Measurements from ENCODE around the gene ME2.
"Not testable (repeated sequence)": the region's sequence is repeated elsewhere in the genome, so short reads cannot be mapped to it uniquely, and the experiment has no call there.

Gene ME2

DNA sequence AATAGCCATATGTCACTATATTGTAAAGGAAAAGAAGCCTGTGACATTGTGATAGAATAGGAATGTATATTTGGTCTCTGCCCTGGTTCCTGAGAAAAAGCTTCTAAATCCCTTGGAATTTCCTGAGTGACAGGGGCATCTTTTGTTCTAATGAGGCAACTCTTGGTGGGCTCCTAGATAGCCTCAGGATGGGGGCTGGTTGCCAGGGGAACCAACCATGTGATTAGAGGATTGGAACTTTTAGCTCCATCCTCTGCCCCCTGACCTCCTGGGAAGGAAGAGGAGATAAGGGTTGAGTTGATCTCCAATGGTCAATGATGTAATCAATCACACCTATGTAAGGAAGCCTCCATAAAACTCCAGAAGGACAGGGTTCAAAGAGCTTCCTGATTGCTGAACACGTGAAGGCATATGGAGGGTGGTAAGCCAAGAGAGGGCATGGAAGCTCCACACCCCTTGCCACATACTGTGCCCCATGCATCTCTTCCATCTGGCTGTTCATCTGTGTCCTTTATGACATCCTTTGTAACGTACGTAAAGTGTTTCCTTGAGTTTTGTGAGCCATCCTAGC, 2.9 kb upstream of the ME2 start:
- peaks cover 40 to 43% of the 10 kb centered on the region in 2 experiments for H3K4me1 ChIP-seq (ENCODE audit: control insufficient read depth in 1 of 2, insufficient read depth in 1 of 2, low read depth in 1 of 2, low read length in 1 of 2)

DNA sequence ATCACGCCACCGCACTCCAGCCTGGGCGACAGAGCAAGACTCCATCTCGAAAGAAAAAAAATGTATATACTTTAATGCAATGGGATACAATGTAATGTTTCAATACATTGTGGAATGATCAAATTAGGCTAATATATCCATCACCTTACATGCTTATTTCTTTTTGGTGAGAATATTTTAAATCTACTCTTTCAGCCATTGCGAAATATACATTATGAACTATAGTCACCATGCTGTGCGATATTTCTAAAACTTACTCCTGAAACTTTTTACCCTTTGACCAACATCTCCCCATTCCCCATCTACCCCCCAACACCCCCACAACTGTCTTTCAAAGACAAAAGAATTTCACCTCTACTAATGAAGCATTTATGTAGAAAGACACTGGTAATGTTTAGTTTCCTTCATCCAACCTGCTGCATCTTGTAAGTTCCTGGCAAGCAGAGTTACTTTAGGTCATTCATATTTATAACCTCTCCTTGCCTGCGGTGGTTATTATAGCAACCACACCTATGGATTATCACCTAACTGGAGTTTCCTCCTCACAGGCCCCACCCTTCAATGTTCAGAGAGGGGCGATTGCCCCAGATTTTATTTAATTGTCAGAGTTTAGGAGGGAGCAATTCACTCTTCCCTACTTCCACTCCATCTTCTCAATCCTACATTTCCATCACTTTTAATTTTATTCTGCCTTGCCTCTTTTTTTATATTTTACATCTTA, 1.2 kb upstream of the ME2 start:
- Histone ChIP-seq H3K36me3 (no peaks in the 10 kb centered on the region), H3K9me3 (no peaks in the 10 kb centered on the region), H3K4me3 (ENCODE audit: low read depth in 1 of 2, low read length in 1 of 2) (peak overlapping the region; percentile 73 to 90), H3K4me1 (ENCODE audit: control insufficient read depth in 1 of 2, insufficient read depth in 1 of 2, low read depth in 1 of 2, low read length in 1 of 2) (peaks cover 50 to 59% of the 10 kb centered on the region in 2 experiments), H3K27me3 (no peaks in the 10 kb centered on the region), H3K27ac (peak overlapping the region; percentile 92)
- TF ChIP-seq, protein P1, sequence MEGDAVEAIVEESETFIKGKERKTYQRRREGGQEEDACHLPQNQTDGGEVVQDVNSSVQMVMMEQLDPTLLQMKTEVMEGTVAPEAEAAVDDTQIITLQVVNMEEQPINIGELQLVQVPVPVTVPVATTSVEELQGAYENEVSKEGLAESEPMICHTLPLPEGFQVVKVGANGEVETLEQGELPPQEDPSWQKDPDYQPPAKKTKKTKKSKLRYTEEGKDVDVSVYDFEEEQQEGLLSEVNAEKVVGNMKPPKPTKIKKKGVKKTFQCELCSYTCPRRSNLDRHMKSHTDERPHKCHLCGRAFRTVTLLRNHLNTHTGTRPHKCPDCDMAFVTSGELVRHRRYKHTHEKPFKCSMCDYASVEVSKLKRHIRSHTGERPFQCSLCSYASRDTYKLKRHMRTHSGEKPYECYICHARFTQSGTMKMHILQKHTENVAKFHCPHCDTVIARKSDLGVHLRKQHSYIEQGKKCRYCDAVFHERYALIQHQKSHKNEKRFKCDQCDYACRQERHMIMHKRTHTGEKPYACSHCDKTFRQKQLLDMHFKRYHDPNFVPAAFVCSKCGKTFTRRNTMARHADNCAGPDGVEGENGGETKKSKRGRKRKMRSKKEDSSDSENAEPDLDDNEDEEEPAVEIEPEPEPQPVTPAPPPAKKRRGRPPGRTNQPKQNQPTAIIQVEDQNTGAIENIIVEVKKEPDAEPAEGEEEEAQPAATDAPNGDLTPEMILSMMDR (IDR thresholded peaks at IDR 0.05): no peak

More for the DNA sequence above, 2.9 kb upstream of the ME2 start:
- no peak overlapping the region for H3K4me3 ChIP-seq (ENCODE audit: low read depth in 1 of 2, low read length in 1 of 2)
- TF ChIP-seq, protein P1 (IDR thresholded peaks at IDR 0.05): no peak
- H3K27me3 ChIP-seq: no peaks in the 10 kb centered on the region
- peak overlapping the region; percentile 92 for H3K27ac ChIP-seq
- H3K36me3 ChIP-seq: no peaks in the 10 kb centered on the region
- no peaks in the 10 kb centered on the region for H3K9me3 ChIP-seq

- no peaks in the 10 kb centered on the region for H3K36me3 ChIP-seq
- H3K27ac ChIP-seq: peak overlapping the region; percentile 92
- H3K27me3 ChIP-seq: no peaks in the 10 kb centered on the region
- peak overlapping the region; percentile 73 to 90 for H3K4me3 ChIP-seq (ENCODE audit: low read depth in 1 of 2, low read length in 1 of 2)
- TF ChIP-seq, protein P1 (IDR thresholded peaks at IDR 0.05): no peak
- peaks cover 63 to 77% of the 10 kb centered on the region in 2 experiments for H3K4me1 ChIP-seq (ENCODE audit: control insufficient read depth in 1 of 2, insufficient read depth in 1 of 2, low read depth in 1 of 2, low read length in 1 of 2)
- H3K9me3 ChIP-seq: no peaks in the 10 kb centered on the region
Measured at GRCh38 chr18:50879302-50880118, 592 bp downstream of the ME2 start.

DNA sequence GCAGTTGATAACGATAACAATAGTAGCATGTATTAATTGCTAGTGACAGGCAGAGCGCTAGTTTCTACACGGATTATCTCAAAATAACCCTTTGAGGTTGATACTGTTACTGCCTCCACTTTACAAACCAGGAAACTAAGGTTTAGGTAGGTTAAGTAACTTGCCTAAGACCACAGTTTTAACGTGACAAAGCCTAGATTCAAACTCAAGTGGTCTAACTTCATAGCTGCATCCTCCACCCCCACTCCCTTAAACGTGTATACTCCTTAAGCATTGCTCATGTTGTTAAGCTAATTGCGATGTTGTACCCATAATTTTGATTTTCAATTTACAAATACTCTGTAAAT, 1.2 kb downstream of the ME2 start:
- peak overlapping the region; percentile 92 for H3K27ac ChIP-seq
- H3K9me3 ChIP-seq: no peaks in the 10 kb centered on the region
- H3K4me1 ChIP-seq (ENCODE audit: control insufficient read depth in 1 of 2, insufficient read depth in 1 of 2, low read depth in 1 of 2, low read length in 1 of 2): peaks cover 63 to 77% of the 10 kb centered on the region in 2 experiments
- no peaks in the 10 kb centered on the region for H3K36me3 ChIP-seq
- peak overlapping the region; percentile 73 to 90 for H3K4me3 ChIP-seq (ENCODE audit: low read depth in 1 of 2, low read length in 1 of 2)
- TF ChIP-seq, protein P1 (IDR thresholded peaks at IDR 0.05): no peak
- no peaks in the 10 kb centered on the region for H3K27me3 ChIP-seq

DNA sequence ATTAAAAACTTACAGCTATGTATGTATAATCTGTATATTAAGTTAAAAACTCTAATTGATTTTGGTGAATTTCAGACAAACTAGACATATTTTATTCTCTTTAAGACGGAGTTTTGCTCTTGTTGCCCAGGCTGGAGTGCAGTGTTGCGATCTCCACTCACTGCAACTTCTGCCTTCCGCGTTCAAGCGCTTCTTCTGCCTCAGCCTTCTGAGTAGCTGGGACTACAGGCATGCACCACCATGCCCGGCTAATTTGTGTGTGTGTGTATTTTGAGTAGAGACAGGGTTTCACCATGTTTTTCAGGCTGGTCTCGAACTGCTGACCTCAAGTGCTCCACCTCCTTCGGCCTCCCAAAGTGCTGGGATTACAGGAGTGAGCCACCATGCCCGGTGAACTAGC, 2.0 kb downstream of the ME2 start:
- not testable (repeated sequence) for H3K9me3 ChIP-seq, H3K27me3 ChIP-seq, H3K36me3 ChIP-seq
- peaks cover 63 to 74% of the 10 kb centered on the region in 2 experiments for H3K4me1 ChIP-seq (ENCODE audit: control insufficient read depth in 1 of 2, insufficient read depth in 1 of 2, low read depth in 1 of 2, low read length in 1 of 2)
- H3K4me3 ChIP-seq (ENCODE audit: low read depth in 1 of 2, low read length in 1 of 2): peak overlapping the region in 1 of 2 experiments; percentile 73
- peak overlapping the region; percentile 92 for H3K27ac ChIP-seq

Data from neutrophil (primary cell).